ENCODE measurements around the gene CLK2. TPM values are rescaled to one million over a fixed set of nuclear protein-coding genes. Genes with fewer than 3 reads are reported as not detected.

Gene CLK2
- total RNA-seq, 1 donor from 2014 or later: 41.7 TPM

- Mint-ChIP-seq H3K27me3 (ENCODE audit: insufficient read depth, low read depth) (peaks cover 7% of the 10 kb centered on the region), H3K27ac (peak overlapping the region; percentile 88), H3K4me3 (no peak overlapping the region), H3K4me1 (peaks cover 28% of the 10 kb centered on the region), H3K9me3 (no peaks in the 10 kb centered on the region), H3K36me3 (no peaks in the 10 kb centered on the region)
- Histone ChIP-seq H3K27ac (no peak overlapping the region), H4K20me1 (ENCODE audit: low read depth) (no peaks in the 10 kb centered on the region), H3K79me2 (ENCODE audit: low read depth) (peaks cover 9% of the 10 kb centered on the region), H2AFZ (replicated peaks) (no peak overlapping the region), H3K4me2 (no peak overlapping the region), H3F3A (ENCODE audit: low read depth) (peaks cover 22% of the 10 kb centered on the region), H3K4me1 (peaks cover 3% of the 10 kb centered on the region), H3K27me3 (no peaks in the 10 kb centered on the region), H3K36me3 (no peaks in the 10 kb centered on the region), H3K9me3 (ENCODE audit: low read depth) (no peaks in the 10 kb centered on the region), H3K9ac (no peak overlapping the region), H3K4me3 (no peak overlapping the region)
- TF ChIP-seq EZH2 (IDR thresholded peaks at IDR 0.05) (no peak), EZH2phosphoT487 (IDR thresholded peaks at IDR 0.05) (no peak)
- TF ChIP-seq, protein P1, sequence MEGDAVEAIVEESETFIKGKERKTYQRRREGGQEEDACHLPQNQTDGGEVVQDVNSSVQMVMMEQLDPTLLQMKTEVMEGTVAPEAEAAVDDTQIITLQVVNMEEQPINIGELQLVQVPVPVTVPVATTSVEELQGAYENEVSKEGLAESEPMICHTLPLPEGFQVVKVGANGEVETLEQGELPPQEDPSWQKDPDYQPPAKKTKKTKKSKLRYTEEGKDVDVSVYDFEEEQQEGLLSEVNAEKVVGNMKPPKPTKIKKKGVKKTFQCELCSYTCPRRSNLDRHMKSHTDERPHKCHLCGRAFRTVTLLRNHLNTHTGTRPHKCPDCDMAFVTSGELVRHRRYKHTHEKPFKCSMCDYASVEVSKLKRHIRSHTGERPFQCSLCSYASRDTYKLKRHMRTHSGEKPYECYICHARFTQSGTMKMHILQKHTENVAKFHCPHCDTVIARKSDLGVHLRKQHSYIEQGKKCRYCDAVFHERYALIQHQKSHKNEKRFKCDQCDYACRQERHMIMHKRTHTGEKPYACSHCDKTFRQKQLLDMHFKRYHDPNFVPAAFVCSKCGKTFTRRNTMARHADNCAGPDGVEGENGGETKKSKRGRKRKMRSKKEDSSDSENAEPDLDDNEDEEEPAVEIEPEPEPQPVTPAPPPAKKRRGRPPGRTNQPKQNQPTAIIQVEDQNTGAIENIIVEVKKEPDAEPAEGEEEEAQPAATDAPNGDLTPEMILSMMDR (IDR thresholded peaks at IDR 0.05): no peak
- no peak for DNase-seq (ENCODE audit: low spot score)
Measured at GRCh38 chr1:155304558-155305063, 31.3 kb upstream of the CLK2 start.

DNA sequence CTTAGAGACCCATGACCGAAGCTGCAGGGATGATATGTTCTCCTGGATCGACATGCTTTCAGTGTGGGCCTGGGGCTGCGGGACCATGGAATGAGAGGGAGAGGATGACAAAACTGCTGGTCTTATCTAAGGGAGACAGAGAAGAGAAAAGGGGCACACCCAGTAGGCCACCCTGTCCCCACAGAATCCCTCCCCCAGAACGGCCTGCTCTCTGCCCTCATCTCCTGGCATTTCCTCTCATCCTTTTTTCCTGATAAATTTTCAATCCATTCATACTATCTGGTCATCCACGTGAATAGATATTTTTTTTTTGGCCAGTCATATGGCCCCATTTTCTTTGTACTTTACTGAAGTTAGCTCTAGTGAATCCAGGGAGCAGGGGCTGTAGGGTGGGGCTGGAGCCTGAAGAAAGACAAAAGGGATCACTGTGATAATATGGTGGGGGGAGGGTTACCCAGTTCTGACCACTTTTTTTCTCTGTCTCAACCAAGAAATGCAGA is 28.1 kb upstream of the CLK2 start, which contains the start of gene PKLR:
PKLR (minus strand) TSS at position 97 of the 500 bp plus-strand sequence; CDS start at position 54, 43 bp downstream.
- Histone ChIP-seq H2AFZ (replicated peaks) (peak within 1 kb of the TSS; percentile 50), H3F3A (ENCODE audit: low read depth) (no peaks in the 10 kb centered on the region), H3K4me3 (no peak within 1 kb of the TSS), H4K20me1 (ENCODE audit: low read depth) (no peaks in the 10 kb centered on the region), H3K9ac (no peak within 1 kb of the TSS), H3K4me1 (no peaks in the 10 kb centered on the region), H3K27me3 (peaks cover 14% of the 10 kb centered on the region), H3K4me2 (no peak within 1 kb of the TSS), H3K36me3 (no peaks in the 10 kb centered on the region), H3K79me2 (ENCODE audit: low read depth) (no peaks in the 10 kb centered on the region), H3K27ac (no peak within 1 kb of the TSS), H3K9me3 (ENCODE audit: low read depth) (no peaks in the 10 kb centered on the region)
- Mint-ChIP-seq H3K27me3 (ENCODE audit: insufficient read depth, low read depth) (peaks cover 11% of the 10 kb centered on the region), H3K27ac (peak within 1 kb of the TSS; percentile 27), H3K4me1 (peaks cover 15% of the 10 kb centered on the region), H3K9me3 (no peaks in the 10 kb centered on the region), H3K36me3 (no peaks in the 10 kb centered on the region), H3K4me3 (peak within 1 kb of the TSS; percentile 44)
- DNase-seq (ENCODE audit: low spot score): no peak
- TF ChIP-seq EZH2 (IDR thresholded peaks at IDR 0.05) (no peak), EZH2phosphoT487 (IDR thresholded peaks at IDR 0.05) (no peak)
- TF ChIP-seq, protein P1 (IDR thresholded peaks at IDR 0.05): no peak

DNA sequence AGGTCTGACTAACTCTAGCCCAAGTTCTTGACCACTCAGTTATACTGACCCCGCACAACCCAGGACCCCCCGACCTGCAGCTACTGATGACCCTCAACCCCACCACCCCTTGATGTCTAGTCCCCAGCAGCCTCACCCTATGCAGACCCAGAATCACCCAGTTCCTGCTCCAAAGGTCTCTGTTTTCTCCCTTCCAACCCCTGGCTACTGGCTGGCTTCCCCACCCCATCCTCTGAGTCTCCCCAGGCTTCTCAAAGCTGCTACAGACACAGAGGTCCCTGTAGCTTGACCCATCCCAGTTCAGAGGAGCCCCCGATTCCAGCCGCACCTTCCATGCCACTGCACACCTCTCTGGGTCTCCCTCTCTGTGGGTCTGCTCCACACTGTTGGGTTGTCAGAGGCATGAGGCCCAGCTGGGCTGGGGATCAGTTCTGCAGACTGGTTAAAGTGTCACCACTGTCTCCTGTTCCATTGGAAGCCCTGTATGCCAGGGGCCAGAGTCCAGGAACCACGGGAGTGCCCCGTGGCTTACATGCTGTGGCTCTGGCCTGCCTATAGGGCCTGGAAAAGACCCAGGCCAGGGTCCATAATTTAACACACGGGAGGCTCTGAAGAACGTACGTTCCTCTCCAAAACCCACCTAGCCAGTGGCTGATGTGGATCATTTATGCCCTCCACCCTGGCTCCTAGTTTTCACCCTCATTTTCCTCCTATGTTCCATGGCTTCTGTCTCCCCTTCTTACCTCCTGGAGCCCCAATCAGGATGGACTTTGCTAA is 27.4 kb upstream of the CLK2 start:
- no peak overlapping the region for H3K27ac Mint-ChIP-seq
- Histone ChIP-seq H3K4me2 (no peak overlapping the region), H3K36me3 (no peaks in the 10 kb centered on the region), H3K9ac (no peak overlapping the region), H4K20me1 (ENCODE audit: low read depth) (no peaks in the 10 kb centered on the region), H3K4me1 (no peaks in the 10 kb centered on the region), H3K79me2 (ENCODE audit: low read depth) (no peaks in the 10 kb centered on the region), H2AFZ (replicated peaks) (no peak overlapping the region), H3K27ac (no peak overlapping the region), H3K9me3 (ENCODE audit: low read depth) (no peaks in the 10 kb centered on the region), H3K27me3 (peaks cover 20% of the 10 kb centered on the region), H3F3A (ENCODE audit: low read depth) (peaks cover 2% of the 10 kb centered on the region), H3K4me3 (no peak overlapping the region)
- H3K4me3 Mint-ChIP-seq: peak overlapping the region; percentile 44
- H3K27me3 Mint-ChIP-seq (ENCODE audit: insufficient read depth, low read depth): peaks cover 16% of the 10 kb centered on the region
- no peaks in the 10 kb centered on the region for H3K36me3 Mint-ChIP-seq
- peaks cover under 1% of the 10 kb centered on the region for H3K9me3 Mint-ChIP-seq
- peaks cover 11% of the 10 kb centered on the region for H3K4me1 Mint-ChIP-seq
- DNase-seq (ENCODE audit: low spot score): no peak
- TF ChIP-seq EZH2phosphoT487 (IDR thresholded peaks at IDR 0.05): no peak
- TF ChIP-seq, protein P1 (IDR thresholded peaks at IDR 0.05): no peak
- TF ChIP-seq EZH2 (IDR thresholded peaks at IDR 0.05): no peak

Data from neural progenitor cell (in vitro differentiated cells).